Endodermal cell (in vitro differentiated cells): ENCODE measurements around the gene DHX34. TPM values are rescaled to one million over a fixed set of nuclear protein-coding genes. Genes with fewer than 3 reads are reported as not detected.

Source experiments
- DNase-seq: peaks from one replicate; pipeline ENCODE4 v3.0.0-alpha.2; 2017
- H3K27ac ChIP-seq: 2 replicates; pipeline ENCODE4 v1.5.1; 2013; ENCODE audit warnings: mild to moderate bottlenecking, low read depth, low read length, moderate library complexity
- H3K27me3 ChIP-seq: 2 replicates; pipeline ENCODE4 v1.6.1; 2013; ENCODE audit warnings: mild to moderate bottlenecking, low read length, moderate library complexity; ENCODE audit not compliant: insufficient read depth, control insufficient read depth, poor library complexity, severe bottlenecking
- H3K36me3 ChIP-seq: 2 replicates; pipeline ENCODE4 v1.7.0; 2013; ENCODE audit warnings: mild to moderate bottlenecking, low read length, moderate library complexity; ENCODE audit not compliant: control insufficient read depth, insufficient read depth
- H3K4me1 ChIP-seq: one replicate; pipeline ENCODE4 v1.7.0; 2013; ENCODE audit warnings: low read length; ENCODE audit not compliant: control insufficient read depth, insufficient read depth
- H3K4me3 ChIP-seq: 2 replicates; pipeline ENCODE4 v1.5.1; 2013; ENCODE audit warnings: mild to moderate bottlenecking, low read length, moderate library complexity
- H3K9ac ChIP-seq: 2 replicates; pipeline ENCODE4 v1.6.1; 2013; ENCODE audit warnings: mild to moderate bottlenecking, low read length, moderate library complexity; ENCODE audit not compliant: poor library complexity, severe bottlenecking; ENCODE audit errors: extremely low read depth
- H3K9me3 ChIP-seq: 2 replicates; pipeline ENCODE4 v1.6.1; 2013; ENCODE audit warnings: mild to moderate bottlenecking, low read length, moderate library complexity; ENCODE audit not compliant: control insufficient read depth
- H3K27ac Mint-ChIP-seq: 2 replicates; pipeline ENCODE4 v1.8.0; 2020; ENCODE audit warnings: mixed read lengths
- H3K27me3 Mint-ChIP-seq: 2 replicates; pipeline ENCODE4 v1.8.0; 2021; ENCODE audit warnings: mild to moderate bottlenecking, mixed read lengths; ENCODE audit not compliant: insufficient read depth
- H3K36me3 Mint-ChIP-seq: 2 replicates; pipeline ENCODE4 v1.8.0; 2020; ENCODE audit warnings: low read depth, mixed read lengths
- H3K4me1 Mint-ChIP-seq: 2 replicates; pipeline ENCODE4 v1.8.0; 2020; ENCODE audit warnings: mixed read lengths
- H3K4me3 Mint-ChIP-seq: 2 replicates; pipeline ENCODE4 v1.8.0; 2020; ENCODE audit warnings: mild to moderate bottlenecking, moderate library complexity, mixed read lengths
- H3K9me3 Mint-ChIP-seq: 2 replicates; pipeline ENCODE4 v1.8.0; 2020; ENCODE audit warnings: mild to moderate bottlenecking, mixed read lengths
- WGBS, 2 experiments: methylation state at CpG; one replicate each; pipeline versions ENCODE4 v1.1.5 to v1.1.7; 2013; ENCODE audit warnings: missing lambda C conversion rate in 2 of 2, mixed read lengths in 1 of 2; ENCODE audit not compliant: insufficient coverage in 1 of 2, insufficient read length in 1 of 2; 5-methylcytosine and 5-hydroxymethylcytosine counted together
- total RNA-seq, 2 donors: library from RNA; stranded (reverse); fragmentation: NEBNext Ultra II Directional in 1 of 2; extraction: Animal tissue kit (Norgen Biotek cat#: 25700) in 1 of 2; gene quantifications; 2 replicates in 1 of 2; 3 replicates in 1 of 2; pipeline ENCODE4 v1.2.1, GENCODE V29; 2021
- TF ChIP-seq, protein P1 (sequence below): fragments of 200-600 bp; sonication (generic); conservative IDR thresholded peaks from 2 replicates; pipeline ENCODE4 v1.5.0; 2021; ENCODE audit warnings: antibody characterized with exemption, mild to moderate bottlenecking

DHX34 gene
- total RNA-seq, 2 donors from 2014 or later: 36.9 to 43.9 TPM

DNA sequence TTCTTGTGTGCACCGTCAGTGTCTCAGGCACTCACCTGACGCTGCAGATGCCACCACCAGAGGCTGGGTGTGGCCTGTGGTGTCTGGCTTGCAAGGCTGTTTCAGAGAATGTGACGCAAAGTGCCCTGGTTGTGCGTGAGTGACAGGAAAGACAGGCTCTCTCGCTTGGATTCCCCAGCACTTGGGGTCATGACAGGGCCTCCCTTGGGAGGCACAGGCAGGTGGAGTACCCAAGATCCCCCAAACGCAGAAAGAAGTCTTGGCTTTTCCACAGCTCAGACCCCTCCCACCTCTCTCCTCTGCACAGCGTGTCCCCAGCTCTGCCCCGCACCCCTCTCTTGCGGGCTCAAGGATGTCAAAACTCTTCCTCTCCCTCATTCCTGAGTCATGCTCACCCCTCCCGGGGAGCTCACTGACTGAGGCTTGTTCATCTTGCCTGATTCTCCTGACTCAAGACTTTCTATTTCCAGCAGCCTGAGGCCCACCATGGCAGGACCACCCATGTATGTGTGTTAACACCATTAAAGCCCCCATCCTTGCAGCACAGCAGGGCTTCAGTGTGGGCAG lies 21.0 kb downstream of the DHX34 start:
- no peaks in the 10 kb centered on the region for H3K4me1 Mint-ChIP-seq
- TF ChIP-seq, protein P1, sequence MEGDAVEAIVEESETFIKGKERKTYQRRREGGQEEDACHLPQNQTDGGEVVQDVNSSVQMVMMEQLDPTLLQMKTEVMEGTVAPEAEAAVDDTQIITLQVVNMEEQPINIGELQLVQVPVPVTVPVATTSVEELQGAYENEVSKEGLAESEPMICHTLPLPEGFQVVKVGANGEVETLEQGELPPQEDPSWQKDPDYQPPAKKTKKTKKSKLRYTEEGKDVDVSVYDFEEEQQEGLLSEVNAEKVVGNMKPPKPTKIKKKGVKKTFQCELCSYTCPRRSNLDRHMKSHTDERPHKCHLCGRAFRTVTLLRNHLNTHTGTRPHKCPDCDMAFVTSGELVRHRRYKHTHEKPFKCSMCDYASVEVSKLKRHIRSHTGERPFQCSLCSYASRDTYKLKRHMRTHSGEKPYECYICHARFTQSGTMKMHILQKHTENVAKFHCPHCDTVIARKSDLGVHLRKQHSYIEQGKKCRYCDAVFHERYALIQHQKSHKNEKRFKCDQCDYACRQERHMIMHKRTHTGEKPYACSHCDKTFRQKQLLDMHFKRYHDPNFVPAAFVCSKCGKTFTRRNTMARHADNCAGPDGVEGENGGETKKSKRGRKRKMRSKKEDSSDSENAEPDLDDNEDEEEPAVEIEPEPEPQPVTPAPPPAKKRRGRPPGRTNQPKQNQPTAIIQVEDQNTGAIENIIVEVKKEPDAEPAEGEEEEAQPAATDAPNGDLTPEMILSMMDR: no peak
- WGBS, 2 experiments: 90 to 95% methylated on average over 10 of the region's 10 CpGs

DNA sequence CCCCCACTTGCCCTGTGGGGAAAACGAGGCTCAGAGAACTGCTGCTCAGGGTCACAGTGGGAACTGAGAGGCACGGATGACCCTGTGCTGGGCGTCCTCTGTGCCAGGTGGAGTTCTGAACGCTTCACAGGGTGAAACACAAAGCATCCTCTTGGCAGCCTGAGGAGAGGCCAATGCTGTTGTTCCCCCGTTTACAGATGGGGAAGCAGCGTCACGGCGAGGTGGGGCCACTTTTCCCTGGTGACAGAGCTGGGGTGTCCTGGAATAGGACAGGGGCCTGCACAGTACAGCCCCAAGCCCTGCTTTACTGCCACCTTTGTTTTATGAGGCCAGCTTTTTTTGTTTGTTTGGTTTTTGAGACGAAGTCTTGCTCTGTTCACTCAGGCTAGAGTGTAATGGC lies 22.1 kb downstream of the DHX34 start:
- 96 to 98% methylated on average over 6 to 9 of the region's 9 CpGs for WGBS, 2 experiments
- H3K36me3 Mint-ChIP-seq: peaks cover 44% of the 10 kb centered on the region
- no peak overlapping the region for H3K4me3 ChIP-seq
- H3K36me3 ChIP-seq: peaks cover 65% of the 10 kb centered on the region
- TF ChIP-seq, protein P1: no peak
- no peak overlapping the region for H3K27ac ChIP-seq
- no peaks in the 10 kb centered on the region for H3K4me1 ChIP-seq
- H3K27me3 Mint-ChIP-seq: no peaks in the 10 kb centered on the region
- no peaks in the 10 kb centered on the region for H3K27me3 ChIP-seq
- H3K4me1 Mint-ChIP-seq: no peaks in the 10 kb centered on the region
- H3K9me3 ChIP-seq: no peaks in the 10 kb centered on the region
- no peak overlapping the region for H3K27ac Mint-ChIP-seq
- no peak for DNase-seq
- H3K9ac ChIP-seq: no peak overlapping the region
- H3K9me3 Mint-ChIP-seq: no peaks in the 10 kb centered on the region
- no peak overlapping the region for H3K4me3 Mint-ChIP-seq

More for the DNA sequence above, 21.0 kb downstream of the DHX34 start:
- Mint-ChIP-seq H3K27me3 (no peaks in the 10 kb centered on the region), H3K36me3 (peaks cover 45% of the 10 kb centered on the region), H3K9me3 (no peaks in the 10 kb centered on the region), H3K4me3 (no peak overlapping the region), H3K27ac (peak overlapping the region; percentile 35)
- H3K27ac ChIP-seq: no peak overlapping the region
- no peaks in the 10 kb centered on the region for H3K4me1 ChIP-seq
- no peak for DNase-seq
- H3K9ac ChIP-seq: no peak overlapping the region
- H3K36me3 ChIP-seq: peaks cover 58% of the 10 kb centered on the region
- H3K9me3 ChIP-seq: no peaks in the 10 kb centered on the region
- H3K27me3 ChIP-seq: no peaks in the 10 kb centered on the region
- no peak overlapping the region for H3K4me3 ChIP-seq

DNA sequence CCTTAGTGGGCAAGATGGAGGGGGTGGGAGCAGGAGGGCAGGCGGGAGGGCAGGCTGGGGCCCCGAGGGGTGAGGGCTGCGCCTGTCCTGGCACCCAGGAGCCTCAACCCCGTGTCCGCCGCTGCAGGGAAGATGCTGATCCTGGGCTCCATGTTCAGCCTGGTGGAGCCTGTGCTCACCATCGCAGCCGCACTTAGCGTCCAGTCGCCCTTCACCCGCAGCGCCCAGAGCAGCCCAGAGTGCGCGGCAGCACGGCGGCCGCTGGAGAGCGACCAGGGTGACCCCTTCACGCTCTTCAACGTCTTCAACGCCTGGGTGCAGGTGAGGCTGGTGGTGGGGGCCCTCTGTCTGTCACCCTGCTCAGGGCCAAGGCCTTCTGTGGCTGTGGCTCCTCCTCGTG lies 23.5 kb downstream of the DHX34 start:
- Mint-ChIP-seq H3K36me3 (peaks cover 40% of the 10 kb centered on the region), H3K9me3 (no peaks in the 10 kb centered on the region), H3K27ac (no peak overlapping the region), H3K4me3 (no peak overlapping the region), H3K4me1 (no peaks in the 10 kb centered on the region), H3K27me3 (no peaks in the 10 kb centered on the region)
- Histone ChIP-seq H3K4me3 (no peak overlapping the region), H3K9ac (no peak overlapping the region), H3K9me3 (no peaks in the 10 kb centered on the region), H3K4me1 (no peaks in the 10 kb centered on the region), H3K27me3 (no peaks in the 10 kb centered on the region), H3K36me3 (peaks cover 71% of the 10 kb centered on the region), H3K27ac (no peak overlapping the region)
- DNase-seq: no peak
- 94 to 96% methylated on average over 12 to 22 of the region's 22 CpGs for WGBS, 2 experiments
- TF ChIP-seq, protein P1: no peak
